ENCODE measurements around the gene GMEB1. TPM values are rescaled to one million over a fixed set of nuclear protein-coding genes. Genes with fewer than 3 reads are reported as not detected.

The GMEB1 gene
- total RNA-seq, 4 donors from 2014 or later, result 6.6 to 13.6 (median 7.4) TPM

GRCh38 chr1:28668956-28669723, 556 bp downstream of the GMEB1 start:
- TF ChIP-seq CTCF (IDR thresholded peaks at IDR 0.05; ENCODE audit: low read depth), result no peak

DNA sequence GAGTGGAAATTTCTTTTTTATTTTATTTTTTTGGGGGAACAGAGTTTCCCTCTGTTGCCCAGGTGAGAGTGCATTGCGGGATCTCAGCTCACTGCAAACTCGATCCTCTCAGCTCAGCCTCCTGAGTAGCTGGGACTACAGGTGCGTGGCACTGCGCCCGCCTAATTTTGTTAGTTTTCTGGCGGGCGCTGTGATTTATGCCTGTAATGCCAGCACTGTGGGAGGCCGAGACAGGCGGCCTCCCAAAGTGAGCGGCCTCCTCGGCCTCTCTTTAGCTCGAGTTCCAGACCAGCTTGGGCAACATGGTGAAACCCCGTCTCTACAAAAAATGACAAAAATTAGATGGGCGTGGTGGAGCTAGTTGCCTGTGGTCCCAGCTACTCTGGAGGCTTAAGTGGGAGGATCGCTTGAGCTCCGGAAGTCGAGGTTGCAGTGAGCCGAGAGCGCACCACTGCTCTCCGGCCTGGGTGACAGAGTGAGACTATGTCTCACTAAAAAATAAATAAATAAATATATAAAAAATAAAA, 2.7 kb downstream of the GMEB1 start:
- TF ChIP-seq CTCF (IDR thresholded peaks at IDR 0.05; ENCODE audit: low read depth), result no peak

- no peak for TF ChIP-seq CTCF (IDR thresholded peaks at IDR 0.05; ENCODE audit: low read depth)
Measured at GRCh38 chr1:28675924-28676257, 7.3 kb downstream of the GMEB1 start.

GRCh38 chr1:28680151-28680550, 11.6 kb downstream of the GMEB1 start:
- TF ChIP-seq CTCF (IDR thresholded peaks at IDR 0.05; ENCODE audit: low read depth), result no peak

- no peak for TF ChIP-seq CTCF (IDR thresholded peaks at IDR 0.05; ENCODE audit: low read depth)
Measured at GRCh38 chr1:28682840-28683239, 14.3 kb downstream of the GMEB1 start.

DNA sequence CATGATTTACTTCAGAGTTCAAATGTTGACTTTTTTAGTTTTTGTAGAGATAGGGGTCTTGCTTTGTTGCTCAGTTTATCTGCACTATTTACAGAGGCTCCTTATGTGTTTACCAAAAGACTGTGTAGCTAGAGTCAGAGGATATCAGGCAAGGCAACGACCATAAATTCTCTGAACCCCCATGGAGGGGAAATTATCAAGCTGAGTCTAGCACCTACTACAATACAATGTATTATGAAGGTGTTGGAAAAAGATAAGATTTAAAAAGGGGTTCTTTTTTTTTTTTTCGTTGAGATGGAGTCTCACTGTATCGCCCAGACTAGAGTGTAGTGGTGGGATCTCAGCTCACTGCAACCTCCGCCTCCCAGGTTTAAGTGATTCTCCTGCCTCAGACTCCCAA, 16.4 kb downstream of the GMEB1 start:
- no peak for TF ChIP-seq CTCF (IDR thresholded peaks at IDR 0.05; ENCODE audit: low read depth)

GRCh38 chr1:28703629-28704028, 35.0 kb downstream of the GMEB1 start:
- TF ChIP-seq CTCF (IDR thresholded peaks at IDR 0.05; ENCODE audit: low read depth), result no peak

Data from subcutaneous adipose tissue (tissue), 4 donors.